ENCODE data around the gene CLK2. TPM values are rescaled to one million over a fixed set of nuclear protein-coding genes. Genes with fewer than 3 reads are reported as not detected.

Gene CLK2
- total and polyA plus RNA-seq, 2 of the 8 experiments (the other 6 are each of a cell fraction or from before 2014, with no cell fraction given): 62.2 to 76.0 TPM

- FAIRE-seq (no peak), DNase-seq (ENCODE audit: low read depth in 1 of 2, low spot score in 2 of 2) (peak; percentile 95 to 96)
- Histone ChIP-seq H3K18ac (ENCODE audit: extremely low read depth, low read length) (peak overlapping the region; percentile 80), H3K56ac (replicated peaks; ENCODE audit: insufficient read length, low read depth, low read length) (peak overlapping the region; percentile 73), H4K8ac (ENCODE audit: extremely low read depth, insufficient read depth, low read length) (peak overlapping the region; percentile 53; the same call in 1 of the 2 replicates), H2BK15ac (ENCODE audit: low read length) (peak overlapping the region; percentile 21), H2AFZ (ENCODE audit: low read length) (peak overlapping the region; percentile 28; the same call in 1 of the 2 replicates), H3K14ac (ENCODE audit: insufficient read length) (peak overlapping the region; percentile 78), H3K36me3 (ENCODE audit: control insufficient read depth in 2 of 4, insufficient read depth in 4 of 4, low read length in 3 of 4) (peaks cover 0 to 3% (median 0%) of the 10 kb centered on the region in 4 experiments; a peak in 1 of 8 replicates), H4K91ac (replicated peaks; ENCODE audit: insufficient read length, low read length) (peak overlapping the region; percentile 17), H2BK20ac (ENCODE audit: low read length) (no peak overlapping the region), H3K4me2 (ENCODE audit: insufficient read depth in 1 of 2, low read depth in 2 of 2, low read length in 2 of 2) (peak overlapping the region; percentile 73 to 75), H3K4me1 (replicated peaks in 1 of 4; ENCODE audit: control insufficient read depth in 3 of 4, insufficient read depth in 4 of 4, low read length in 3 of 4) (peaks cover 0 to 14% (median 4%) of the 10 kb centered on the region in 4 experiments; a peak in 5 of 7 replicates), H3K23ac (ENCODE audit: insufficient read length) (no peak overlapping the region), H3K27ac (ENCODE audit: low read depth, low read length) (peak overlapping the region; percentile 91), H2BK5ac (ENCODE audit: low read depth, low read length) (peak overlapping the region; percentile 72), H4K20me1 (replicated peaks in 1 of 2; ENCODE audit: control insufficient read depth in 1 of 2, insufficient read depth in 2 of 2, low read length in 2 of 2) (peaks cover 0 to 2% of the 10 kb centered on the region in 2 experiments), H4K5ac (ENCODE audit: insufficient read length, low read depth, low read length) (peak overlapping the region; percentile 98), H3K23me2 (ENCODE audit: low read depth, low read length) (0 out of 2 replicates have a peak, but pooled peaks cover 10% of the 10 kb centered on the region), H2AK5ac (ENCODE audit: low read depth, low read length) (peak overlapping the region; percentile 84; the same call in 1 of the 2 replicates), H3K4me3 (ENCODE audit: extremely low read depth in 1 of 4, insufficient read depth in 2 of 4, low read depth in 3 of 4, low read length in 4 of 4) (peak overlapping the region; percentile 67 to 92 (median 82)), H3K9ac (replicated peaks in 1 of 4; ENCODE audit: extremely low read depth in 1 of 4, low read depth in 3 of 4, low read length in 3 of 4) (peak overlapping the region; percentile 70 to 95 (median 90)), H2BK12ac (ENCODE audit: low read depth, low read length) (peak overlapping the region; percentile 56; the same call in 1 of the 2 replicates), H3K27me3 (replicated peaks in 1 of 4; ENCODE audit: control insufficient read depth in 3 of 4, extremely low read depth in 1 of 4, insufficient read depth in 3 of 4, low read length in 3 of 4) (peaks cover 0 to 2% (median 0%) of the 10 kb centered on the region in 4 experiments; a peak in 1 of 7 replicates), H3K4ac (replicated peaks; ENCODE audit: insufficient read length, low read depth, low read length) (peak overlapping the region; percentile 80), H2BK120ac (replicated peaks; ENCODE audit: low read depth, low read length) (peak overlapping the region; percentile 49), H3K79me2 (ENCODE audit: control insufficient read depth in 1 of 2, insufficient read depth in 2 of 2, low read length in 2 of 2) (peaks cover 0 to 9% of the 10 kb centered on the region in 2 experiments; a peak in 1 of 4 replicates), H3K79me1 (ENCODE audit: low read depth, low read length) (no peaks in the 10 kb centered on the region), H3K9me3 (ENCODE audit: insufficient read depth in 2 of 2, low read depth in 1 of 2, low read length in 1 of 2) (no peaks in the 10 kb centered on the region)
- 2% methylated on average over 36 of the region's 42 CpGs; no CpG with 5 or more reads in 1 of the 2 experiments for WGBS, 2 experiments (ENCODE audit: extremely low coverage in 1 of 2, insufficient coverage in 1 of 2, insufficient read length in 1 of 2, insufficient replicate concordance in 2 of 2, low coverage in 1 of 2, low lambda C conversion rate in 2 of 2, missing lambda C conversion rate in 1 of 2)
- POLR2A ChIA-PET (ENCODE audit: partially characterized antibody): interaction anchor here (0.7 to 11.9 kb wide), 14 partner anchors 9 to 87 kb away, joined by 3 to 235 read pairs (median 5); partner anchors contain the start of genes MTX1, SCAMP3 and THBS3
- CTCF ChIA-PET (ENCODE audit: partially characterized antibody): interaction anchor here (0.5 to 7.2 kb wide), 18 partner anchors 13 to 1350 kb away, joined by 3 to 62 read pairs (median 4); partner anchors contain the start of genes MTX1 and THBS3
- TF ChIP-seq RAD21 (IDR thresholded peaks at IDR 0.05 in 1 of 2, conservative IDR thresholded peaks at IDR 0.05 in 1 of 2; ENCODE audit: low read depth in 2 of 2, low read length in 2 of 2) (no peak), TAF1 (IDR thresholded peaks at IDR 0.05; ENCODE audit: low read depth, low read length) (peak; percentile 92), POU5F1 (IDR thresholded peaks at IDR 0.05; ENCODE audit: low read depth, low read length) (no peak), CBX5 (IDR thresholded peaks at IDR 0.05; ENCODE audit: low read depth, low read length) (no peak), KDM5A (IDR thresholded peaks at IDR 0.05; ENCODE audit: low read length) (no peak), TEAD4 (IDR thresholded peaks at IDR 0.05; ENCODE audit: low read depth, low read length) (no peak), NRF1 (IDR thresholded peaks at IDR 0.05; ENCODE audit: low read depth, low read length) (peak; percentile 92), MAFK (IDR thresholded peaks at IDR 0.05; ENCODE audit: low read depth, low read length) (no peak), SP4 (IDR thresholded peaks at IDR 0.05; ENCODE audit: low read length) (peak; percentile 12; the same call in 1 of the 2 replicates), RFX5 (IDR thresholded peaks at IDR 0.05; ENCODE audit: borderline replicate concordance, low read depth, low read length) (no peak), SP2 (IDR thresholded peaks at IDR 0.05; ENCODE audit: low read length) (peak; percentile 80)
These were observed 45.8 kb downstream of the CLK2 start for GRCh38 chr1:155227261-155228095.

Measured in H1 (cell line).